GM12872 (cell line): ENCODE data around the gene FOXL3.

Experiments used
- CTCF ChIP-seq: IDR thresholded peaks from 3 replicates; pipeline ENCODE4 v1.5.1; 2011; ENCODE audit warnings: low read depth, mild to moderate bottlenecking, low read length, moderate library complexity; ENCODE audit not compliant: insufficient read depth

Gene FOXL3

GRCh38 chr7:289756-290553 is at the start of gene FOXL3:
Gene FOXL3, plus strand, starts transcription at chr7:290170. Its CDS starts 0 bp downstream, at chr7:290170.
- TF ChIP-seq CTCF = no peak

GRCh38 chr7:240887-241421 is 49.0 kb upstream of the FOXL3 start:
- no peak for TF ChIP-seq CTCF

GRCh38 chr7:241513-241912 is 48.5 kb upstream of the FOXL3 start:
- no peak for TF ChIP-seq CTCF

GRCh38 chr7:244974-245373 is 45.0 kb upstream of the FOXL3 start:
- TF ChIP-seq CTCF = no peak

- no peak for TF ChIP-seq CTCF
These were observed 44.2 kb upstream of the FOXL3 start for GRCh38 chr7:245574-246295.

- no peak for TF ChIP-seq CTCF
These were observed 43.5 kb upstream of the FOXL3 start for GRCh38 chr7:246451-246850.

- no peak for TF ChIP-seq CTCF
These were observed 42.8 kb upstream of the FOXL3 start for GRCh38 chr7:247181-247580.
